AG08396 (cell line): ENCODE results near the gene PLPPR4.
"Not testable (repeated sequence)": the region's sequence is repeated elsewhere in the genome, so short reads cannot be mapped to it uniquely, and the experiment has no call there.

ENCODE experiments used
- DNase-seq: peaks from one replicate; pipeline ENCODE4 v3.0.0; 2012; ENCODE audit warnings: low spot score, mixed read lengths

Gene PLPPR4

DNA sequence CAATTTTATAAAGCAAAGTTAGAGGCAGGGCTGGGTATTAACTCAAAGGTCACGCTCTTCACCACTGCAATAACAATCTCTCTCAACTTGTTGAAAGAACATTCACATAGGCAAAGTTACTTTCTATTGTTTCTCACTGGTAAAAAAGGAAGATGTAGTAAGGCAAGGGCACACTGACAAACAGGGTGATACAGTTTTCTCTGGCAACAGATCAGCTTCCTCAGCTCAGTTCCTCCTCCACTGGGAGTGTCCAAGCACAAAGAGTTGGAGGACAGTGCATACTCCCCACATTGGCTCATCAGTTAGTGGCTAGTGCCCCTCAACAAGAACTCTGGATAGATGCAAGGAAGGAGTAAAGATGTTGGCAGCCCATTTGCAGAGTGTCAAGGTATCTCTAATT, 3.7 kb downstream of the PLPPR4 start:
- DNase-seq: no peak

DNA sequence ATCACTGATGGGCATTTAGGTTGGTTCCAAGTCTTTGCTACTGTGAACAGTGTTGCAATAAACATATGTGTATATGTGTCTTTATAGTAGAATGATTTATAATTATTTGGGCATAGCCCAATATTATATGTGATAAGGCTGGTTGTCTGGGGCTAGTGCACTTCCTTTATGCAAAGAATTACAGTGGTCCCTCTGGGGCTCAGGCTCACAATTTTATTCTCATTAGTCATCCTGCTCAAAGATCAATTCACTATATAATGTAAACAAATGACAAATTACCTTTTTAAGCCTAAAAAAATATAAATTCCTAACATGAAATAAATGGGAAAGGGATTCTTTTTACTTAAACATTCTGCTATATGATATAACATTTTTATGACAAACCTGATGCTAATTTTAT, 5.0 kb downstream of the PLPPR4 start:
- no peak for DNase-seq

DNA sequence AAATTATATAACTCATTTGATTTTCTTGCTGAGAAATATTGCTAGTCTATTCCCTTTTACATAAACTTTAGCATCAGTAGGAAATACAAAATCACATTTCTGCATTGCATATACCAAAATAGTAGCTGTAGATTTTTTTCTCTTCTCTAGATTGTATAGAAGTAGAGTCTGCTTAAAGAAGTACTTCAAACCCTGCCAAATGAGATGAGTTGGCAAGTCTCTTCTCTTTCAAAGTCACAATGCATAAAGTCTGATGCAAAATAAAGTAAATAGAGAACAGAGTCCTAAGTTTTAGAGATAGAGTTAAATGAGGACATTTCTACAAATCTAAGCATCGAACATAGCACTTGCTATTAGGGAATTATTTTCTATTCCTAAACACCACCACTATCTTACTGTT, 6.4 kb downstream of the PLPPR4 start:
- DNase-seq: no peak

- DNase-seq: no peak
These were observed 7.0 kb downstream of the PLPPR4 start for GRCh38 chr1:99271249-99271648.

GRCh38 chr1:99277066-99277465, 12.8 kb downstream of the PLPPR4 start:
- no peak for DNase-seq

- no peak for DNase-seq
These were observed 15.2 kb downstream of the PLPPR4 start for GRCh38 chr1:99279525-99279924.

DNA sequence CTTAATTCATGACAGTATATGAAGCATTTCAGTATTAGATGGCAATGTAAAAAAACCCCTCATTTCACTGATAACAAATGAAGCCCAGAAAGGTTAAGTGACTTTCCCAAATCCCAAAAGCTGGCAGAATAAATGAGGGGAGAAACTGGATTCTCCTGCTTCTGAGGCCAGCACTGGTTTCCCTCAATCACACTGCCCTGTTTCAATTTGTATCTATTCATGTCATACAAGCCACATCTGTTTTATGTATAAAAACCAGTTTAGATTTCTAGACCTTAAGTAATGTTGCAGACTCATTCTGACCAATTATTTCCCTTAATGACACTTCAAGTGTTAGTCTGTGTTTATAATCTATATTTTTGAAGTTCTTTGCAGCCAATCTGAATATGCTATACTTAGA, 16.8 kb downstream of the PLPPR4 start:
- no peak for DNase-seq

- DNase-seq: no peak
These were observed 18.2 kb downstream of the PLPPR4 start for GRCh38 chr1:99282536-99282935.

DNA sequence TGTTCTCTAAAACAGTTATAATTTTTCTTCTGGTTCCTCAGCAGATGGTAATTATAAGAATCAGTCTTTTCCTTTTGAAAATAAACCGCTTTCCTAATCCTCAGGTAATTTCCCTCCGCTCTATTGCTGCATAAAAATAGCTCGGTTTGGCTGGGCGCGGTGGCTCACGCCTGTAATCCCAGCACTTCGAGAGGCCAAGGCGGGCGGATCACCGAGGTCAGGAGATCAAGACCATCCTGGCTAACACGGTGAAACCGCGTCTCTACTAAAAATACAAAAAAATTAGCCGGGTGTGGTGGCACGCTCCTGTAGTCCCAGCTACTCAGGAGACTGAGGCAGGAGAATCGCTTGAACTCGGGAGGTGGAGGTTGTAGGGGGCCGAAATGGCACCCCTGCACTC, 19.2 kb downstream of the PLPPR4 start:
- DNase-seq: not testable (repeated sequence)

DNA sequence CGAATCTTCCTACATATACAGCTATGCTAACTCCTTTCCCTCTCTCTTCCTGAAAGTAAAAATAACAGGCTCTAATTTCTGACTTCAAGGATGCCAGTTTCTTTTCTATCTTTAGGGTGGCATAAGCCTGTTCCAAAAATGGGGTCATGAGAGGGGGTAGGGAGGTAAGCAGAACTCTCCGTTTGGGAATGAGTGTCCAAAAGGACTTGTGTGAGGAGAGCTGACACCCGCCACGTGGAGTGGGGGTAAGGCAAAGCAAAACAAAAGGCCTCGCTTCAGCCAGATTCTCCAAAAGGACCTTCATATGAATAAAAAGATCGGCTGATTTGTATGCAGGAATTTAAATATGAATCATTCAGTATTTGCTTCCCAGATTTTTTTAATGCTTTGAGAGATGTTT, 28.6 kb downstream of the PLPPR4 start:
- no peak for DNase-seq

GRCh38 chr1:99297923-99298322, 33.6 kb downstream of the PLPPR4 start:
- no peak for DNase-seq

DNA sequence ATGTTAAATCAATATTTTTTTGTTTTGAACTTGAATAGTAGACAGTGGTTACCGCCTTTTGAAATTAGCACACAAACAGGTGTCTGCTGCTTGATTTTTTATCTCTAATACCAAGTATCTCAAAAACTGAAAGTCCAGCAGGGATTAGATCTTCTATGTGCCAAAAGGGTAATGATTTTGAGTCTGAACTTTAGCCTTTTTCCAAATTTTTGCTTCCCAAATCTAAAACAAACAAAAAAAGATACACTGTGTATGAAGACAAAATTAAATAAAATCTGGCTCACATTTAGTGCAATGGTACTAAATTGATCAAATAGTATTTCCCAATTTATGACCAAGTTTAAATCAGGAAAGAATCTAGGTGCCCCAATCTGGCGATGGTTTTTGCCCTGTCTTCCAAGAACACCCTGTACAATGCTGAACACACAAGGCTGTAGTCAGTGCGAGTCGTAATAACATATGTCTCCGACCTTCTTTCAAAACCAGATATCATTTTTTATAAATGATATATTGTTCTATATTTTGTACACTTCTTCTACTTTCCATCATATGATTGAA, 40.5 kb downstream of the PLPPR4 start:
- no peak for DNase-seq

GRCh38 chr1:99305626-99306025, 41.3 kb downstream of the PLPPR4 start:
- DNase-seq: peak; percentile 15

DNA sequence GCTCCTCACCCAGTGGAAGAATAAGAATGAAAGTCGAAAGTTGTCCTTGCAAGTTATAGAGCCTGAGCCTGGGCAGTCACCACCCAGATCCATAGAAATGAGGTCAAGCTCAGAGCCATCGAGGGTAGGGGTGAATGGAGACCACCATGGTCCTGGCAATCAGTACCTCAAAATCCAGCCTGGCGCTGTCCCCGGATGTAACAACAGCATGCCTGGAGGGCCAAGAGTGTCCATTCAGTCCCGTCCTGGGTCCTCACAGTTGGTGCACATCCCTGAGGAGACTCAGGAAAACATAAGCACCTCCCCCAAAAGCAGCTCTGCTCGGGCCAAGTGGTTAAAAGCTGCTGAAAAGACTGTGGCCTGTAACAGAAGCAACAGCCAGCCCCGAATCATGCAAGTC, 41.8 kb downstream of the PLPPR4 start:
- no peak for DNase-seq

DNA sequence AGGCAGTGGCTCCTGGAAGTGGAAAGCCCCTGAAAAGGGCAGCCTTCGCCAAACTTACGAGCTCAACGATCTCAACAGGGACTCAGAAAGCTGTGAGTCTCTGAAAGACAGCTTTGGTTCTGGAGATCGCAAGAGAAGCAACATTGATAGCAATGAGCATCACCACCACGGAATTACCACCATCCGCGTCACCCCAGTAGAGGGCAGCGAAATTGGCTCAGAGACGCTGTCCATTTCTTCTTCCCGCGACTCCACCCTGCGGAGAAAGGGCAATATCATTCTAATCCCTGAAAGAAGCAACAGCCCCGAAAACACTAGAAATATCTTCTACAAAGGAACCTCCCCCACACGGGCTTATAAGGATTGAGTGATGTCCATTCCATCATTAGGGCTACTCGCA, 42.4 kb downstream of the PLPPR4 start:
- no peak for DNase-seq

DNA sequence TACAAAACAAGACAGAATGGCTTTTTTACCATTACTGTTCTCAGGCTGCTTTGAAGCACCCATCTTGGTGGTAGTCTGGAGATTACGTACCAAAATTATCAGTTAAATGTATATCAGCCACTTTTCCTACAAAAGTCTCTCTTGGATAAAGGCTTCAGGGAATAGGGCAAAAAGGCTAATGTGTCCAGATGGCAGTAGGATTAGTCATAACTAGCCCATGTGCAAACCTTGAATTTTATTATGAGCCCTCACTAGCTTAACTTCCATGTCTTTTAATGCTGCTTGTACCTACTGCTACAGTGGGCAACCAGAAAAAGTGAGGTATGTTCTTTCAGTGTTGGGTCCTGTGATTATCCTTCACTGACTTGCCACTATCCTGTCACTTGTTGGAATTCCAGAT, 51.0 kb downstream of the PLPPR4 start:
- DNase-seq: no peak

DNA sequence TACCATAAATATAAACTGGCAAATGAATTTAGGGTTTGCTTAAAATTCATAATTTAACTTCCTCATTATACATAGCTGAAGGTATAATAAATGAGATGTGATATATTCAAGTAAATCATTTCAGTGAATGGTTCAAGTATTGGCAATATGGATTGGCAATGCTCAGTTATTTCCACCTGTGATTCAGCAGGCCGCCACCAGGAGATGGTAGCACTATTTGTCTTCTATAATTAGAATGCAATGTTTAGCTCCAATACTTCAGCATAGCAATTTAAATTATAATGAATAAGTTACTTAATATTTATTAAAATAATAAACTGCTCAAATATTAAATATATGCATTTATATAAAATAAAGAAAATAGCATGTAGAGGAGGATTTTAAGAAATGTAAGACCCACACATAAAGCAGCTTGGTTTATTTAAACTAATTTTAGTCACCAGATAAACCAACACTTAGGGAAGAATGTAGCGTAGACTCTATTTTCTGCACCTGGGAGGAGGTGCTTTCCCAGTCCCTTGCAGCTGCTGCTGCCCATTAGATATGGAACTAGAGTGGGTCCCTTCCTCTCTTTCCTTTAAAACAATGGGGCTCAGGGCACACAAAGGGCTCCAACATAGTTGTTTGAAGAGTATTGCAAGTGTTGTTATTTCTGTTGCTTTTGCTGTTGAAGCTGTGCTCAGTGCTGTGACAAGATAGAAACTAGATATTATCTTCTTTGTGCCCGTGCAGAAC, 62.1 kb downstream of the PLPPR4 start:
- no peak for DNase-seq

DNA sequence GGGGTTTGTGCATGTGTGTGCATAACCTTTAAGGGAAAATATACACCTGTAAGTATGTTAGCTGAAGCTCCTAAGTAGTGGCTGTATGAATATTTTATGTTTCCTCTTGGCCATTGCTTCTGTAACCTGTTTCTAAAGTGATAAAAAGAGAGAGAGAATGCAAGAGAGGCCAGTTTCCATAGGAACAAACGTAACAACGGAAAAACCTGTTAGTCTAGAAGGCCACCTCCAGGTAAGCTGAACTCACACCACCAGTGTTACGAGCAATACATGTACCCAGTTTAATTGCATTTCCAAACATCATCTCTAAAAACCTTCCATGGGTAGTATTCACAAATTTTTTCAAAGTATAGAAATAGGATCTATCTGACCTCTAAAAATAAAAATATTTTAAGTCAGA, 63.1 kb downstream of the PLPPR4 start:
- no peak for DNase-seq

DNA sequence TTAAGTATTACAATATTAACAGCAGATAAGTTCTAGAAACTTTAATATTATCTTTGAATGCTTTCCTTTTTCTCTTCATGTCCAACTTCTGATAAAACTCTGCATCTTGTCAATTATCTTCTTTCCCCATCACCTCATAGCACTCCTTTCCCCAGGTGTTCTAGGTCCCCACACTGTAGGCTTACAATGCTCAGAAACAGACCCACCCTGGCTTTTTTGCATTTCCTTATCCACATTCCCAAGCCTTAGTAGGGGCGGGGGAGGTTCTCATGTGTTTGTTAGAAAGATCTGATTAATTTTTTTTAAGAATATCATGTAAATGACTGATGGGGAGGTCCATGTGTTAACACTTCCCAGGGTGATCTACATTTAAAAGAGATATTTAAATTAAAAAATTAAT, 63.9 kb downstream of the PLPPR4 start:
- no peak for DNase-seq

- DNase-seq: no peak
These were observed 66.8 kb downstream of the PLPPR4 start for GRCh38 chr1:99331083-99331482.

DNA sequence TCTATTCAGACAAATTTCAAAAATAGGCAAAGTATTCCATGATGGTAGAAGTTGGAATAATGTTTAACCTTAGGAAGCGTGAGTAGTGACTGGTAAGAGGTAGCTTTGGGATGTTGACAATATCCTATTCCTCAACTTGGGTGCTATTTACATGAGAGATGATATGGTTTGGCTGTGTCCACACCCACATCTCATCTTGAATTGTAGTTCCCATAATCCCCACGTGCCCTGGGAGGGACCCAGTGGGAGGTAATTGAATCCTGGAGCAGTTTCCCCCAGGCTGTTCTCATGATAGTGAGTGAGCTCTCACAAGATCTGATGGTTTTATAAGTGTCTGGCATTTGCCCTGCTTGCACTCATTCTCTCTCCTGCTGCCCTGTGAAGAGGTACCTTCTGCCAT, 67.3 kb downstream of the PLPPR4 start:
- DNase-seq: no peak

DNA sequence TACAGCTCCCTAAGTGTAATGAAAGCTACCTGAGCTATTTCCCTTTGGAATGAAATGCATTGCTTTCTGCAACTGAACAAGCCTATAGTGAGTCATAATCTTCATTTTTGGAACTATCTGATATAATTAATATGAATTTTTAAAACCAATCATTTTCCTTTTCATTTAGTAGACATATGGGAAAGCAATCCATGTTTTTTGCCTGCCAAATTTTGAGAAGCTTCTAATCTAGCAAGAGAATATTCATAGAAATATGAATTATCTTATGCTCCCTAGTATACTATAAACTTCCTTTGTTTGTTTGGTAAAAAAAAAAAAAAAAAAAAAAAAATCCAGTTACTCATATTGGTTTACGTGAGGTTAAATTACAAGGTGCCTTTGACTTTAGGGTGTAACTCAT, 68.3 kb downstream of the PLPPR4 start:
- DNase-seq: no peak

DNA sequence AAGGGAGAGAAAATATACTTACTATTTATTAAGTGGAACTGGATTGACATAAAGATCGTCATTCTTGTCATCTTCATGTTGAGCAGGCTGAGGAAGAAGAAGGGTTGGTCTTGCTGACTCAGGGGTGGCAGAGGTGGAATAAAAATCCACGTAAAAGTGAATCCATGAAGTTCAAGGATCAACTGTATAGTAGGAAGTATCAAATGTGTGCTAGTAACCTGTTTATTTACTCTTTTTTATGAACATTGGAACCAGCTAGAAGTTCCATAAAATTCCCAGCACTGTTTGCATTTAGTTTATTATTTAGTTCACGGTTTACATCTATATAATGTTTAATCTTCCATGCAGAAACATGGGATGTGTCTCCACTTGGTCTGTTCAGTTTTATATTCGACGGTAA, 70.7 kb downstream of the PLPPR4 start:
- DNase-seq: no peak

- no peak for DNase-seq
These were observed 82.9 kb downstream of the PLPPR4 start for GRCh38 chr1:99347041-99347684.
